GM23248 (cell line): ENCODE data around the gene FGGY.

ENCODE experiments used
- EZH2 ChIP-seq: fragments of 200-600 bp; sonication (generic); IDR thresholded peaks from 2 replicates; pipeline ENCODE4 v1.6.1; 2018; ENCODE audit warnings: antibody characterized with exemption, mild to moderate bottlenecking; ENCODE audit not compliant: insufficient read depth, poor library complexity, severe bottlenecking
- EZH2phosphoT487 ChIP-seq: fragments of 200-600 bp; sonication (generic); IDR thresholded peaks from 2 replicates; pipeline ENCODE4 v1.6.1; 2018; ENCODE audit warnings: antibody characterized with exemption, moderate library complexity, mild to moderate bottlenecking, low read depth; ENCODE audit not compliant: insufficient read depth

- TF ChIP-seq EZH2 (no peak), EZH2phosphoT487 (no peak)
Observed at GRCh38 chr1:59482986-59483385, 186.1 kb downstream of the FGGY start.
